Progenitor cell of endocrine pancreas (in vitro differentiated cells): ENCODE measurements around the gene PDE1C. TPM values are rescaled to one million over a fixed set of nuclear protein-coding genes. Genes with fewer than 3 reads are reported as not detected.

Experiments
- DNase-seq: peaks from one replicate; pipeline ENCODE4 v3.0.0; 2021; ENCODE audit warnings: low spot score; ENCODE audit not compliant: unreplicated experiment
- H3K27ac Mint-ChIP-seq: 2 replicates; pipeline ENCODE4 v1.8.0; 2021; ENCODE audit warnings: mild to moderate bottlenecking, moderate library complexity, mixed read lengths
- H3K27me3 Mint-ChIP-seq: 2 replicates; pipeline ENCODE4 v1.8.0; 2021; ENCODE audit warnings: mixed read lengths
- H3K36me3 Mint-ChIP-seq: 2 replicates; pipeline ENCODE4 v1.8.0; 2022; ENCODE audit warnings: mixed read lengths; ENCODE audit not compliant: insufficient read depth
- H3K4me1 Mint-ChIP-seq: 2 replicates; pipeline ENCODE4 v1.8.0; 2021; ENCODE audit warnings: low read depth, mixed read lengths
- H3K4me3 Mint-ChIP-seq: 2 replicates; pipeline ENCODE4 v1.8.0; 2021; ENCODE audit warnings: low read depth, mild to moderate bottlenecking, moderate library complexity, mixed read lengths
- H3K9me3 Mint-ChIP-seq: 2 replicates; pipeline ENCODE4 v1.8.0; 2021; ENCODE audit warnings: low read depth, mixed read lengths
- total RNA-seq: library from RNA; stranded (reverse); gene quantifications from 2 replicates; pipeline ENCODE4 v1.2.1, GENCODE V29; 2021
- TF ChIP-seq, protein P1 (sequence below): fragments of 200-600 bp; sonication (generic); IDR thresholded peaks from one replicate; pipeline ENCODE4 v1.5.0; 2021; ENCODE audit warnings: antibody characterized with exemption, mild to moderate bottlenecking; ENCODE audit not compliant: unreplicated experiment

The PDE1C gene
- total RNA-seq, 1 donor from 2014 or later: 1.7 TPM

DNA sequence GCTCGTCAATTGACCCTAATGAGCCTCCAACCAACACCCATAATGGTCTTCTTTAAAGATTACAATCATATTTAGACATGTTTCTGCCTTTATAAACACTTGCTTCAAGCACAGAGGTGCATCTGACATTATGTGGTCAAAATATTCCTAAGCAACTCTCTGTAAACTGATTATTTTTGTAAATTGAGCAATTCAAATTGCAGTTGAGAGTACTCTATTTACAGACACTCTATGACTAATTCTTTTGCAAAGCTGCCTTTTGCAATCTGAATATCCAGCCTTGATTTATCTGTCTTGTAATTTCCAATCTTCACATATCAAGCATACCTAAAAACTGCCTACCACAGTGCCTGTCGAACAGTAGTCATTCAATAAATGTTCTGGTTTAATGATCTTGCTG, 112.0 kb downstream of the PDE1C start:
- DNase-seq: no peak
- TF ChIP-seq, protein P1, sequence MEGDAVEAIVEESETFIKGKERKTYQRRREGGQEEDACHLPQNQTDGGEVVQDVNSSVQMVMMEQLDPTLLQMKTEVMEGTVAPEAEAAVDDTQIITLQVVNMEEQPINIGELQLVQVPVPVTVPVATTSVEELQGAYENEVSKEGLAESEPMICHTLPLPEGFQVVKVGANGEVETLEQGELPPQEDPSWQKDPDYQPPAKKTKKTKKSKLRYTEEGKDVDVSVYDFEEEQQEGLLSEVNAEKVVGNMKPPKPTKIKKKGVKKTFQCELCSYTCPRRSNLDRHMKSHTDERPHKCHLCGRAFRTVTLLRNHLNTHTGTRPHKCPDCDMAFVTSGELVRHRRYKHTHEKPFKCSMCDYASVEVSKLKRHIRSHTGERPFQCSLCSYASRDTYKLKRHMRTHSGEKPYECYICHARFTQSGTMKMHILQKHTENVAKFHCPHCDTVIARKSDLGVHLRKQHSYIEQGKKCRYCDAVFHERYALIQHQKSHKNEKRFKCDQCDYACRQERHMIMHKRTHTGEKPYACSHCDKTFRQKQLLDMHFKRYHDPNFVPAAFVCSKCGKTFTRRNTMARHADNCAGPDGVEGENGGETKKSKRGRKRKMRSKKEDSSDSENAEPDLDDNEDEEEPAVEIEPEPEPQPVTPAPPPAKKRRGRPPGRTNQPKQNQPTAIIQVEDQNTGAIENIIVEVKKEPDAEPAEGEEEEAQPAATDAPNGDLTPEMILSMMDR: no peak
- H3K36me3 Mint-ChIP-seq: no peaks in the 10 kb centered on the region

DNA sequence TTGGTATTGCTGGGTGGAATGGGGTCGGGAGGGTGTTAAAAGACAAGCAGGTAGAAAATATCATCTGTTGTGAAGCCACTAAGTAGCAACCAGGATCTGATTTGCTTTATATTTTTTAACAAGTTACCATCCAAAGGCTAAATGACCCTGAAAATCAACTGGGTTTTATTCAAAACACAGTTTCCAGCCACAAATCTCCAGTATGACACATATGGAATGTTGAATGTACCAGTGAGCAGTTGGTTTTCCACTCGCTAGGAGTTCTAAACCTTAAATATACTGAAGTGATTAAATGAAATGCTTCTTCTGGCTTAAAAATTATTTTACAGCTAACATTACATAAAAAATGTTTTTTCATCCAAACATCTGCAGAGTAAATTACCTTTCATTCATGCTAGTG, 112.5 kb downstream of the PDE1C start:
- Mint-ChIP-seq H3K4me3 (no peak overlapping the region), H3K27me3 (no peaks in the 10 kb centered on the region), H3K36me3 (no peaks in the 10 kb centered on the region), H3K27ac (no peak overlapping the region), H3K9me3 (no peaks in the 10 kb centered on the region), H3K4me1 (no peaks in the 10 kb centered on the region)
- TF ChIP-seq, protein P1: no peak
- no peak for DNase-seq

More for the DNA sequence above, 112.0 kb downstream of the PDE1C start:
- H3K4me1 Mint-ChIP-seq: no peaks in the 10 kb centered on the region
- H3K27ac Mint-ChIP-seq: no peak overlapping the region
- H3K4me3 Mint-ChIP-seq: no peak overlapping the region
- H3K27me3 Mint-ChIP-seq: no peaks in the 10 kb centered on the region
- no peaks in the 10 kb centered on the region for H3K9me3 Mint-ChIP-seq

DNA sequence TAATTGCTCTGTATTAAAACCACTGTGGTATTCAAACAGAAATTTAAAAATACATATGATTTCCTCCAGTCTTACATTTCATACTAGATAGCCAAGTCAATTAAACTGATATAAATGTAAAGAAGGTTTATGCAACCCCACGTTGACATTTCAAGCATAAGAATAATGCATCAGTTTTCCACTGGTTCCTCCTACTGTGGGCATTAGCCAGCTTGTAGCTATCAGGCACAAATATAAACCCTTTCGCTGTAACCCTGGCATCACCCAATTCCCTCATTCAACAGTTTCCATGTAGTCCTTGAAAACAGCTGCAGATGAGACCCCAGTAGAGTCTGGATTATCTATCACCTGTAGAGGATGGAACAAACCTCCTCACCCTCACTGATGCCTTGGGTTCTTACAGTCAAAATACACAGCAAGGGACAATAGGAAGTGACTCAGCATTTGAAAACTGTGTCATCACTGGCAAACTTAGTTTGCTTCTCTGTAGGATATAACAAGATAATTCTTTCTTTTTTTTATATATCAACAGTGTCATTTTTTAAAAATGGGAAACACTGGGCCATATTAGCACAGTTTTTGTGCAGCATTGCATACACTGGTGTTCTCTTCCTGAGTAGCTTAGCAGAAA, 113.0 kb downstream of the PDE1C start:
- H3K36me3 Mint-ChIP-seq: no peaks in the 10 kb centered on the region
- no peaks in the 10 kb centered on the region for H3K9me3 Mint-ChIP-seq
- DNase-seq: no peak
- TF ChIP-seq, protein P1: no peak
- H3K4me3 Mint-ChIP-seq: no peak overlapping the region
- H3K27me3 Mint-ChIP-seq: no peaks in the 10 kb centered on the region
- no peaks in the 10 kb centered on the region for H3K4me1 Mint-ChIP-seq
- no peak overlapping the region for H3K27ac Mint-ChIP-seq

DNA sequence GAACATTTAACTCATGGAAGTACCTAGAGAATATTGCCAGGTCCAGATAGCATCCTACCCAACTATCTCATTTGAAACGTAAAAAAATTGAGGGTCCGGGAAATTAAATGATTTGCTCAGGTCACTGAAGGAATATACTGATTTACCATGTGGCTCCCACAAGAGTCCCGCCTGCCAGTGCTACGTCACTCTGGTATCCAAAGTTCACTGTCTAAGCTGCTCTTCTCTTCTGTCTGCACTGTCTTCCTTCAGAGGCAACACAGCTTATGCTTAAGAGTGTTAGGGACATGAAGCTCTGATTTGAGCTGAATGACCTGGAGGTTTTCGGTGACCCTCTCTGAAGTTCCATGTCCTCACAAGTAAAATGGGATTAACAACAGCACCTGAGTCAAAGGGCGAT, 114.6 kb downstream of the PDE1C start:
- TF ChIP-seq, protein P1: no peak
- Mint-ChIP-seq H3K36me3 (no peaks in the 10 kb centered on the region), H3K4me1 (no peaks in the 10 kb centered on the region), H3K9me3 (no peaks in the 10 kb centered on the region), H3K27me3 (no peaks in the 10 kb centered on the region), H3K4me3 (no peak overlapping the region), H3K27ac (no peak overlapping the region)
- no peak for DNase-seq

DNA sequence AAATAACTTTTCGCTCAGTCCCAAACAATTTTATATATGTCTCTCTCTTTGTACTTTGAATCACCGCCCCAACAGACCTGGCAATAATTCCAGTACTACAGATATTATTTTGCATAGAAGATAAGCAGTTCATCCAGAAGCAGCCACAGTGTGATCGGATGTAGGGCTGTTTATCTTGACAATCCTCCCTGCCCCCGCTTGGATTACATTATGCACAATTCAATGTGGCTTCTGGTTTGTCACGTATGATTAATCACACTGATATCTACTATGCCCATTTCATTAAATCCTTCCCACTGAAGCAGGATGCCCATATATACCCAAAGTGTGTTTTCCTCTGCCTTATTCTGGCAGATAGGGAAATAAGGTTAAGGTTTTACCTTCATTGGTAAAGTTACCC, 115.2 kb downstream of the PDE1C start:
- TF ChIP-seq, protein P1: no peak
- Mint-ChIP-seq H3K9me3 (no peaks in the 10 kb centered on the region), H3K27me3 (no peaks in the 10 kb centered on the region), H3K27ac (no peak overlapping the region), H3K36me3 (no peaks in the 10 kb centered on the region), H3K4me3 (no peak overlapping the region), H3K4me1 (peaks cover 1% of the 10 kb centered on the region)
- DNase-seq: no peak
